ENCODE measurements around the gene SAMD9.
"Not testable (repeated sequence)": the region's sequence is repeated elsewhere in the genome, so short reads cannot be mapped to it uniquely, and the experiment has no call there.

Gene SAMD9

GRCh38 chr7:93117852-93118530, at the start of gene SAMD9:
SAMD9 (minus strand) TSS chr7:93117979; CDS start chr7:93106097, 11,882 bp downstream.
- FAIRE-seq = peak; percentile 93

GRCh38 chr7:93165447-93165846, 47.7 kb upstream of the SAMD9 start:
- FAIRE-seq (peak; percentile 90), DNase-seq (ENCODE audit: extremely low spot score, insufficient read length, low read depth) (no peak)

More at GRCh38 chr7:93117852-93118530, at the start of gene SAMD9:
- DNase-seq (ENCODE audit: extremely low spot score, insufficient read length, low read depth) = peak; percentile 80

DNA sequence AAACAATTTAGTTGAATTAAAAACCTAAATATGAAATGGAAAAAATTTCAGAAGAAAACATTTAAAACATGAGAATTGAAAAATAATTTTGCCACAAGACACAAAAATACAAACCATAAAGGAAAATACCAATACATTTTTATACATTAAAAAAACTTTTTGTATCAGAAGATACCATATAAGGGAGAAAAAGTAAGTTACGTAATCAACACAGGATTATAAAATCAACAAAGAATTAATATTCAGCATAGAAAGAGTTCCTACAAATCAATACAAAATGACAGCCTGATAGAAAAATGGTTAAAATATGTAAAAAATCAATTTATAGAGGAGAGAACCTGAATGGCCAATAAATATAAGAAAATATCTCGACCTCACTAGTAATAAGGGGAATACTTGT, 47.0 kb upstream of the SAMD9 start:
- no peak for DNase-seq (ENCODE audit: extremely low spot score, insufficient read length, low read depth)
- FAIRE-seq = no peak

DNA sequence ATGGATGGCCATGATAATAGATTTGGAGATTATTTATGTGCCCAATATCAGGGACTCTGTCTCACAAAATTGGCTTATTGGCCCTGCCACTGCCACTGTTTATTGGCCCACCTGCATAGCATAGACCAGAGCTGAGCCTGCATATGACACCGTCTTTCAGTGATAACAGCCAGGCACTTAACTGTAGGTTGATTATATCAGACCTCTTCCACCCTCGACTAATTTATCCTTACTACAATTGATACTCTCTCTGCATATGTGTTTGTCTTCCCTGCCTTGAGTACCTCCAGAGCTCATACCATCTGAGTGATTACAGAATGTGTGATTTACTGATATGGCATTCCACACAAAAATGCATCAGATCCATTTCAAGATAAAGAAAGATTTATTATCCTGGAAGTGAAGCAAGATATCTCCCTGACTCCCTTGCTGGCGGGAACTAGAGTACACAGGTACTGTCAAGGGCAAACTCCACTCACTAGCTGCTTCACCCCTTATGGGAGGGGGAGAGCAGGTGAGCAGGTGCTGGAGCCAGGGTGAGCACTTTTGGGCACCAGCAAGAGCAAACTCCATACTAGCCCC, 43.5 kb upstream of the SAMD9 start:
- FAIRE-seq = no peak

DNA sequence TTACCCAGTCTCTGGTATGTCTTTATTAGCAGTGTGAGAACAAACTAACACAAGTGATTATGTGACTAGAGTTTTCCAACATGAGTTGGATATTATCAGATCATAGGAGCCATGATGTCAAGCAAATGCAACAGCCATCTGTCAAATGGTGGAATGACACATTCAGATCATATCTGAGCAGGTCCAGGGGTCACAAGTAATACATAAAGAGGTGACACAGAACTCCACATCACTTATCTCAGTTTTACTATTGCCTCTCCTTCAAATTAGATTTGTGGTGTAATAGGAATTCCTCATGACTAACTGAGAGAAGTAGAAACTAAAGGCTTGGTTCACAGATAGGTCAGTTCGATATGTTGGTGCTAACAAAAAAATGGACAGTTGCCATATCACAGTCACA, 42.6 kb upstream of the SAMD9 start:
- FAIRE-seq = no peak
- no peak for DNase-seq (ENCODE audit: extremely low spot score, insufficient read length, low read depth)

More for the DNA sequence above, 43.5 kb upstream of the SAMD9 start:
- DNase-seq (ENCODE audit: extremely low spot score, insufficient read length, low read depth) = no peak

DNA sequence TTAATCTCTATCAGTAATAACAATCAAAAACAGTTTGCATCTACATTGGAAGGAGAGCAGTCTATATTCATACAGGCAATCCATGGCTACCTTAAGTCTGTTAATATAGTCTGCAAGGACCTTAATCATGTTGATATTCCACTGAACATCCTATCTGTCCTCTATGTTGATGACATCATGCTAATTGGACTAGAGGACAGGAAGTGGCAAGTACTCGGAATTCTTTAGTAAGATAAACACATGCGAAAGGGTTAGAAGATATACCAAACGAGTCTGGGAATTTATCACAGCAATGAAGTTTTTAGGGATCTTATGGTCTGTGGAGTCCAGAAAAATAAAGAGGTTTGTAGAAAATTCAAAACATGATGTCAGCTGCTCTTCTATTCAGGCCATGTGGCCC, 41.7 kb upstream of the SAMD9 start:
- FAIRE-seq = no peak

DNA sequence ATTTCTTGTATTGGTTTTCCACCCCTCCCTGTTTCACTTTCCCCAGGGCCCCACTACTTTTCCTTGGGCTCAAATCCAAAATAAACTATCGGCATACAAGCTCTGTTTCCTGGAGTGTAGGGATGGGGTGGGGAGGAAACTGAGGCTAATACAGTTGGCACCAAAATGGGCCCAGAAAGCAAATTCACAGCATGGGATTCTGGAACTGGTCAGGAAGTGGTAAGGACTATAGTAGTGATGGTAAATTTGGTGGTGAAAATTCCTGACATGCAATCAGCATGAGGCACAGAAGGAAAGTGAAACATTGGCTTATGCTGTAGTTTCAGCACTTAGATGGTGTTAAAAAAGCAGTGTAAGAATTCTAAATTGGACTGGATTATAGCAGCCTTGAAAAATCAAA, 39.1 kb upstream of the SAMD9 start:
- FAIRE-seq (no peak), DNase-seq (ENCODE audit: extremely low spot score, insufficient read length, low read depth) (no peak)

More for the DNA sequence above, 41.7 kb upstream of the SAMD9 start:
- no peak for DNase-seq (ENCODE audit: extremely low spot score, insufficient read length, low read depth)

DNA sequence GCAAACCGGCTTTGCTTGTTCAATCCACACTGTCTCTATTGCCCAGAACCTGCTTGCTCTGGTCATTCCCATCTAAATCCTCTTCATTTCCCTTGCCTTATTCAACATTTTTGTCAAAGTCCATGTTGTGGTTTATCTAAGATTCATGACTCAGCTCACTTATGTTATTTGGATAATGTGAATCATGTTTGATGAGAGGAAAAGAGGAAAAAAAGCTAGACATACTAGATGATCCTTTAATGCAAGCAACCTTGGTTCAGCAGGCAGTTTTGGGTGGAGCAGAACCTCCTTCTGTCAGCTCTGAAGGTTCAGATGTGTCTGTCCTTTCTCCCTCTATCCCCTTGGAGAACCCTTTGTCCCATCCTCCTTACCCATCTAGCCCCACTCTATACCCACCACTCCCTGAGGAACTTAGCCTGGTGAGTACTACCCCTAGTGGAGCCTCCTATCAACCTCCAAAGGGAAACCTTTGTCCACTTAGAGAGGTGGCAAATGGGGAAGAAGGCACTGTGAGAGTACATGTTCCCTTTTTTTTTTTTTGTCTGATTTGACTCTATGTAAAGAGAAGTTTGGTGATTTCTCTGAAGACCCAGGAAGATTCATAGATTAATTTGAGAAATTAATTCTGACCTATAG, 32.5 kb upstream of the SAMD9 start:
- no peak for DNase-seq (ENCODE audit: extremely low spot score, insufficient read length, low read depth)
- no peak for FAIRE-seq

- FAIRE-seq (peak; percentile 5), DNase-seq (ENCODE audit: extremely low spot score, insufficient read length, low read depth) (no peak)
Observed at GRCh38 chr7:93148727-93149126, 30.9 kb upstream of the SAMD9 start.

DNA sequence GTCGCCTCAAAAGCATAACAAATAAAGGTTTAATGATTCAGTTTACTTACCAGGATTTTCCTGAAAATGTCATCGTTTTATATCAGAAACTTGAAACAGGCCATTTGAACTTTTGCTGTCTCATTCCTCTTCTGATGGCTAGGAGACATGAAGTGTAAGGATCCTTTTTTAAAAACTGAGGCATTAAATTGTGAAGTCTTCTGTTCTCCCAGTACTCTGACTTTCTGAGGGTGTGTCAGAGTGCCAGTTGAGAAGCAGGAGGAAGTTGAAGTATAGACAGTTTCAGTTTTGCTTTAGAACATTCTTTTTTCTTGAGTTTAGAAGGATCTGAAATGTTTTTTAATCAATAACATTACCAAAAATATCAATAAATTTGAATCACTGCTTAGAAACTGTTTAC, 30.4 kb upstream of the SAMD9 start, which contains the start of gene SAMD9L:
TSS of gene SAMD9L (minus strand) at position 242 of the 400 bp plus-strand sequence. CDS start 12,414 bp downstream, outside the sequence.
- FAIRE-seq (peak; percentile 86), DNase-seq (ENCODE audit: extremely low spot score, insufficient read length, low read depth) (no peak)

- DNase-seq (ENCODE audit: extremely low spot score, insufficient read length, low read depth) = peak; percentile 23
- FAIRE-seq = peak; percentile 86
Observed at GRCh38 chr7:93147363-93147762, 29.6 kb upstream of the SAMD9 start.

GRCh38 chr7:93146472-93147141, 28.8 kb upstream of the SAMD9 start:
- no peak for FAIRE-seq
- DNase-seq (ENCODE audit: extremely low spot score, insufficient read length, low read depth) = no peak

DNA sequence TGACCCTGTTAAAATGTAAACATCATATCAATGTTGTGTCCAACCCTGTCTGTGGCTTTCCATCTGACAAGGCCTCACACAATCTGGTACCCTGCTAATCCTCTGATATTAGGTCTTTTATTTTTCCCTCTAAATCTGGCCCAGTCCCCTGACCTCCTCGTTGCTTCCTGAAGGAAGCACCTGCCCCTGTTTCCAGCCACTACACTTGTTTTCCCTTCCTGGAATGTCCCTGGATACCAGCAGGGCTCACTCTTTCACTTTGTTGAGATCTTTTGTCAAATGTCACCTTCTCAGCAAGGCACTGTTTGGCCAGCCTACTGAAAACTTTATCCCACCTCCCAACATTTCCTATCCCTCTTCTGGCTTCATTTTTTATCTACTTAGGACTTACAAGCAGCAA, 28.3 kb upstream of the SAMD9 start:
- no peak for DNase-seq (ENCODE audit: extremely low spot score, insufficient read length, low read depth)
- no peak for FAIRE-seq

DNA sequence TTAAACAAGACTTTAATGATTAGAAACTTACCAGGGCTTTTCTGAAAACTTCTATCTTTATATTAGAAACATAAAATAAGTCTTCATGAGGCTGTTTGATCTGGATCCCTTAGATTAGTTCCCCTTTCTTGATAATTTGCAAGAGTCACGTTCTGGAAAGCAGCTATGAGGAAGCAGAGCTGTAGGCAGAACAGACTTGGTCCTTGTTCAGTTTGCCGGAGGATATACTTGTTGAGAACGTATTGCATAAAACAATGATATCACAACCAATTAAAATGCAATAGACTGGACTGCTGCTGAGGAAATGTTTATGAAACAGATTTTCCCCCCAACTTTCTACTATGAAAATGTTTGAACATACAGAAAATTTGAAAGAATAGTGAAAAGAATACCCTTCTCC, 27.6 kb upstream of the SAMD9 start:
- FAIRE-seq (no peak), DNase-seq (ENCODE audit: extremely low spot score, insufficient read length, low read depth) (no peak)

GRCh38 chr7:93142127-93142526, 24.3 kb upstream of the SAMD9 start:
- DNase-seq (ENCODE audit: extremely low spot score, insufficient read length, low read depth) = no peak
- no peak for FAIRE-seq

DNA sequence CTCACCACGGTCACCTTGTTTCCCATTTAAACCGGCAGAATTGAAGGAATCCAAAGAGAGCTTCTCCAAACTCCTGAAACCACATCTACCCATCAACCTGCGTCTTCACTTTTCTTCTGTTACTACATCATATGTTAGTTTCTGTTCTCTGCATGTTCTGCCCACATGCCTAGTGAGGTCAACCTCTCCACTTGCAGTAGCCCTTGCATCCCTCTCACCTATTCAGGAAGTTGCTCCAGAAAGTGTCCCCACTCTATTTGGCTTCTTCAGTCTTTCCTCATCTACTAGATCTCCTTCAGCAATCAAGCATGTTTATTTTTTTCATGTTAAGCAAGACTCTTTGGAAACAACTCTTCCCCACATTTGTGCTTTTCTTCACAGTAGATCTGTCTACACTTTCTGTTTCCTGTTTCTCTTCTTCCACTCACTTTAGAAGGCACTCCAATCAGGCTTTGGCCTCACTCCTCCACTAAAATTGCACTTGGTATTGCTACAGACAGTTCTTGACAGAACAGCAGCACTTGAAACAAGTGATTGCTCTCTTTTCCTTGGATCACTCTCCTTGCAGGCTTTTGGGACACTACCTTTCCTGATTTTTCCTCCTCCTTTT, 22.9 kb upstream of the SAMD9 start:
- DNase-seq (ENCODE audit: extremely low spot score, insufficient read length, low read depth) (no peak), FAIRE-seq (no peak)

- DNase-seq (ENCODE audit: extremely low spot score, insufficient read length, low read depth) (no peak), FAIRE-seq (no peak)
Observed at GRCh38 chr7:93138576-93138975, 20.8 kb upstream of the SAMD9 start.

DNA sequence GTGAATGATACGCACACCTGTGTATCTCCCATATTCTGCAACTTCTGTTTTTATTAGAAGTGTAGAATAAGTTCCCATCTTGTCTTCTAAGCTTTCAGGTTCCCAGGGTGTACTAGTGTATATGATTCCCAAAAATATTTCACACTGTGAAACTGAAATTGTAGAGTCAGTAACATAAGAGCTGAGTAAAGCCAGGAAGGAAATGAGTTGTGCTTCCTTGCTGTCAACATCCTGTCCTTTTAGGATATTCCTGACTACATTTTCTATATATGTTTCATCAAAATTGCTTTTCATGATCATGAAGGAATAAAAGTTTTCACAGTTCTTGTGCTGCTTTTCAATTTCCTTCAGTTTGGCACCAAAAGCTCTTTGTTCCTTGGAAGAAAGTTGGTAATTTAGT, 15.2 kb upstream of the SAMD9 start:
- no peak for DNase-seq (ENCODE audit: extremely low spot score, insufficient read length, low read depth)
- FAIRE-seq = no peak

DNA sequence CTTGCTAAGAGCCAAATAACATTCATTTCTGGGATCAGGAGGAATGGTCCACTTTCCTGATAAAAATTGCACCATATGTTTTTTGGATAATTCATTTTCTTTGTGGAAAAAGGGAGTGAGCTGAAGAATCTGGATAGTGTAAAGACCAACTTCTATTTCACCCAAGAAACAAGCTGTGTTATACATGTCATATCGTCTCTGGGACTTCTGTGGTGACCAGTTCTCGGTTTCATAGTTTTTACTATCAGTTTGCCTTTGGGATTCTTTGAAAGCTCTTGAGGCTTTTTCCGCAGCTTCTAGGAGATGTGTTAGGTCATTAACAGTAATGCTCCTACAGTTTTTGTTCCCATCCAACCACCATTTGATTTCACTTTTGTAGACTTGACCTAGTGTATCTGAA, 14.4 kb upstream of the SAMD9 start:
- DNase-seq (ENCODE audit: extremely low spot score, insufficient read length, low read depth) (no peak), FAIRE-seq (no peak)

DNA sequence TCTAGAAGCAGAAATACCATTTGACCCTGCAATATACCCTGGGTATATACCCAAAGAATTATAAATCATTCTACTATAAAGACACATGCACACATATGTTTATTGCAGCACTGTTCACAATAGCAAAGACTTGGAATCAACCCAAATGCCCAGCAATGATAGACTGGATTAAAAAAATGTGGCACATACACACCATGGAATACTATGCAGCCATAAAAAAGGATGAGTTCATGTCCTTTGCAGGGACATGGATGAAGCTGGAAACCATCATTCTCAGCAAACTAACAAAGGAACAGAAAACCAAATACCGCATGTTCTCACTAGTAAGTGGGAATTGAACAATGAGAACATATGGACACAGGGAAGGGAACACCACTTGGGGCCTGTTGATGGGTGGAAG, 9.2 kb upstream of the SAMD9 start:
- not testable (repeated sequence) for FAIRE-seq; DNase-seq (ENCODE audit: extremely low spot score, insufficient read length, low read depth)
